ENCODE data around the gene SLC15A2.

SLC15A2 gene

DNA sequence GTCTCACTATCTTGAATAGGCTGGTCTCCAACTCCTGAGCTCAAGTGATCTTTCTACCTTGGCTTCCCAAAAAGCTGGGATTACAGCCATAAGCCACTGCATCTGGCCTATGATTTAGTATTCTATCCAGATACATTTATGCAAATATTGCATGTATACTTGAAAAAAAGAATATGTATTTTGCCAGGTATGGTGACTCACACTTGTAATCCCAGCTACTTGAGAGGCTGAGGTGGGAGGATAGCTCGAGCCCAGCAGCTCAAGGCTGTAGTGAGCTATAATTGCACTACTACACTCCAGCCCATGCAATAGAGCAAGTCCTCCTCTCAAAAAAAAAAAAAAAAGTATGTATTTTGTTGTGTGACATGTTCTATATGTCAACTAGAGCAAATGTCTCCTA, 54.4 kb downstream of the SLC15A2 start:
- Mint-ChIP-seq H3K4me1 (no peaks in the 10 kb centered on the region), H3K36me3 (peaks cover 21% of the 10 kb centered on the region), H3K4me3 (no peak overlapping the region), H3K27me3 (no peaks in the 10 kb centered on the region), H3K9me3 (peaks cover 8% of the 10 kb centered on the region), H3K27ac (no peak overlapping the region)
- DNase-seq (ENCODE audit: low spot score in 2 of 2) (no peak), ATAC-seq (ENCODE audit: low read depth) (no peak)

- H3K27me3 Mint-ChIP-seq: no peaks in the 10 kb centered on the region
- ATAC-seq (ENCODE audit: low read depth): no peak
- no peak overlapping the region for H3K27ac Mint-ChIP-seq
- peaks cover 32% of the 10 kb centered on the region for H3K36me3 Mint-ChIP-seq
- H3K9me3 Mint-ChIP-seq: peaks cover 8% of the 10 kb centered on the region
- no peak overlapping the region for H3K4me3 Mint-ChIP-seq
- no peaks in the 10 kb centered on the region for H3K4me1 Mint-ChIP-seq
- no peak for DNase-seq (ENCODE audit: low spot score in 2 of 2)
Observed at GRCh38 chr3:121951291-121951919, 57.2 kb downstream of the SLC15A2 start.

DNA sequence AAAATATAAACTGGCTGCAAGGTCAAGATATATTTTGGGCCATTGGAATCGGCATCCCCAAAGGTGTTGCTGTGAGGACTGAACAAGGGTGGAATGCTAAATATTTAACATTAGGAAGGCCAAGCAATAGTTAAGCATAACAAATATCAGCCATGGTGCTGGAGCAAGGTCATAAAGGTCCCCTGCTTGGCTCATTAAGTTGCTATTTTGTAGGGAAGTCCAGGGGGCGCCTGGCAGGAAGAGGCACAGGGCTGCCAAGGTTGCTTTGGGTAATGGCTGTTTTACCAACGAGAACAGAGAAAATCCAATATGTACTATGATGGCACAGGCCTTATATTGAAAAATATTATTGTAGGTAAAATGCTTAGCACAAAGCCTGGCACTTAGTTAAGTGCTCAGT, 62.2 kb downstream of the SLC15A2 start:
- peaks cover 41% of the 10 kb centered on the region for H3K36me3 Mint-ChIP-seq
- H3K27me3 Mint-ChIP-seq: no peaks in the 10 kb centered on the region
- no peak overlapping the region for H3K4me3 Mint-ChIP-seq
- no peak overlapping the region for H3K27ac Mint-ChIP-seq
- peaks cover 6% of the 10 kb centered on the region for H3K9me3 Mint-ChIP-seq
- ATAC-seq (ENCODE audit: low read depth) (no peak), DNase-seq (ENCODE audit: low spot score in 2 of 2) (no peak)
- peaks cover 9% of the 10 kb centered on the region for H3K4me1 Mint-ChIP-seq

- Mint-ChIP-seq H3K27ac (no peak overlapping the region), H3K27me3 (no peaks in the 10 kb centered on the region), H3K4me1 (peaks cover 9% of the 10 kb centered on the region), H3K4me3 (no peak overlapping the region), H3K9me3 (peaks cover 5% of the 10 kb centered on the region), H3K36me3 (peaks cover 37% of the 10 kb centered on the region)
- no peak for DNase-seq (ENCODE audit: low spot score in 2 of 2)
- ATAC-seq (ENCODE audit: low read depth): peak; percentile 58
Observed at GRCh38 chr3:121957674-121958415, 63.6 kb downstream of the SLC15A2 start.

GRCh38 chr3:121958801-121959200, 64.6 kb downstream of the SLC15A2 start:
- peaks cover 34% of the 10 kb centered on the region for H3K36me3 Mint-ChIP-seq
- no peak overlapping the region for H3K4me3 Mint-ChIP-seq
- H3K9me3 Mint-ChIP-seq: peaks cover 7% of the 10 kb centered on the region
- no peaks in the 10 kb centered on the region for H3K27me3 Mint-ChIP-seq
- H3K27ac Mint-ChIP-seq: no peak overlapping the region
- no peak for DNase-seq (ENCODE audit: low spot score in 2 of 2)
- no peak for ATAC-seq (ENCODE audit: low read depth)
- H3K4me1 Mint-ChIP-seq: peaks cover 9% of the 10 kb centered on the region

- ATAC-seq (ENCODE audit: low read depth): no peak
- Mint-ChIP-seq H3K4me3 (no peak overlapping the region), H3K27ac (no peak overlapping the region), H3K27me3 (no peaks in the 10 kb centered on the region), H3K36me3 (peaks cover 35% of the 10 kb centered on the region), H3K4me1 (peaks cover 9% of the 10 kb centered on the region), H3K9me3 (peaks cover 15% of the 10 kb centered on the region)
- DNase-seq (ENCODE audit: low spot score in 2 of 2): no peak
Observed at GRCh38 chr3:121961283-121961682, 67.1 kb downstream of the SLC15A2 start.

DNA sequence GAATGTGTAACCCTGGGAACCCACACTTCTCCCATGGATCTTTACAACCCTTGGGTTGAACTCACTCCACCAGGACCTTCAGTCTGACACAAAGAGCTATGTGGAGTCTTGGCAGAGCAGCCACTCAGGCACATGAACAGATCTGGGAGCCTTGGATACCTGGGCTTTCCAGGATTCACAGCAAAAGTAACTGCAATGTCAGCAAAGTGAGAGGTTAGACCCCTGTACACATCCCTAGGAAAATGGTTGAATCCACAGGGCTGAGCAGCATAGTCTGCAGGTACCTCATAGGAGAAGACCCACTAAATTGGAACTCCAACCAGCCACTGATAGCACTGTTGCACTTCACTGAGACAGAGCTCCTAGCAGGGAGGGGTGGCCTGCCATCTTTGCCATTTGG, 68.2 kb downstream of the SLC15A2 start:
- Mint-ChIP-seq H3K36me3 (peaks cover 30% of the 10 kb centered on the region), H3K4me3 (no peak overlapping the region), H3K27me3 (no peaks in the 10 kb centered on the region), H3K4me1 (peaks cover 3% of the 10 kb centered on the region), H3K27ac (no peak overlapping the region), H3K9me3 (peaks cover 14% of the 10 kb centered on the region)
- no peak for ATAC-seq (ENCODE audit: low read depth)
- DNase-seq (ENCODE audit: low spot score in 2 of 2): no peak

- Mint-ChIP-seq H3K9me3 (peaks cover 14% of the 10 kb centered on the region), H3K4me3 (no peak overlapping the region), H3K36me3 (peaks cover 21% of the 10 kb centered on the region), H3K27ac (no peak overlapping the region), H3K4me1 (no peaks in the 10 kb centered on the region), H3K27me3 (no peaks in the 10 kb centered on the region)
- ATAC-seq (ENCODE audit: low read depth) (no peak), DNase-seq (ENCODE audit: low spot score in 2 of 2) (no peak)
Observed at GRCh38 chr3:121963608-121964007, 69.4 kb downstream of the SLC15A2 start.

DNA sequence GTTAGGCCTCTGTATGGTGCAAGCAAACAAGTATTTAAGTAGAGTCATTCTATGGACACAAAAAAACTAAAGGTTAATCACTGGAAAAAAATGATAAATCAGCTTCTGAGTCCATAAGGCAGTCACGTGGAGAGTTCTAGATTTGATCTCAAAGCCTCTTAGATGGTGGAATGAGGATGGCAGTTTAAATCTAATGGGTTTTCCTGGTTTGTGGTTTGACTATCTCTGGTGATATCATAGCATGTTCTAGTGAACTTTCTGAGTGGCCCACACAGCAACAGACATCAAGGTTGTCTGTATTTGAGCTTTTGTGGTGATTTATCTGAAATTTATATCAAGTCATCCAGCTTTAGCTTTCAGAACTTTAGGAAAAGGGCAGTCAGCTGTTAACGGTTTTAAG, 75.4 kb downstream of the SLC15A2 start:
- no peak for DNase-seq (ENCODE audit: low spot score in 2 of 2)
- no peak overlapping the region for H3K4me3 Mint-ChIP-seq
- ATAC-seq (ENCODE audit: low read depth): no peak
- no peaks in the 10 kb centered on the region for H3K4me1 Mint-ChIP-seq
- H3K9me3 Mint-ChIP-seq: peaks cover 10% of the 10 kb centered on the region
- peak overlapping the region; percentile 46 for H3K27ac Mint-ChIP-seq
- H3K36me3 Mint-ChIP-seq: peaks cover 20% of the 10 kb centered on the region
- no peaks in the 10 kb centered on the region for H3K27me3 Mint-ChIP-seq

DNA sequence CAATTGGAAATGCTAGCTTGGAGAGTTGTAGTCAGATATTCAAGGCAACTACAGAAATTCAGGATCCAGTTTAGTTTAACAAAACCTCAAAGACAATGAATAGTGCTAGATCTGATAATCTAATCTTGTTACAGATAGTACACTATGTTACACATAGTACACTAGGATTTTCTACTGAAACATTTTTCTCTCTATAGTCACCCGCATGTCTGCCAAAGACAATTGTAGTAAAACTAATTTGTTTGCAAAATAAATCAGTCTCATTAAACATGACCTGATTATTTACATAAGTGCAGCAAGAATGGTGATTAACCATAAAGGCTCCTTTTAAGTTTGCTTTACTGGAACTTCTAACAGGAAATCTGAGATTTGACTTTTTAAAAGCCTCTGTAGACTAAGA, 75.8 kb downstream of the SLC15A2 start:
- Mint-ChIP-seq H3K9me3 (peaks cover 14% of the 10 kb centered on the region), H3K36me3 (peaks cover 22% of the 10 kb centered on the region), H3K27me3 (no peaks in the 10 kb centered on the region), H3K4me1 (no peaks in the 10 kb centered on the region), H3K27ac (peak overlapping the region; percentile 46), H3K4me3 (no peak overlapping the region)
- DNase-seq (ENCODE audit: low spot score in 2 of 2) (no peak), ATAC-seq (ENCODE audit: low read depth) (no peak)

GRCh38 chr3:121974601-121975111, 80.5 kb downstream of the SLC15A2 start:
- peaks cover 3% of the 10 kb centered on the region for H3K4me1 Mint-ChIP-seq
- H3K9me3 Mint-ChIP-seq: peaks cover 11% of the 10 kb centered on the region
- no peak overlapping the region for H3K4me3 Mint-ChIP-seq
- ATAC-seq (ENCODE audit: low read depth) (no peak), DNase-seq (ENCODE audit: low spot score in 2 of 2) (no peak)
- peaks cover 34% of the 10 kb centered on the region for H3K36me3 Mint-ChIP-seq
- H3K27me3 Mint-ChIP-seq: no peaks in the 10 kb centered on the region
- no peak overlapping the region for H3K27ac Mint-ChIP-seq

- H3K9me3 Mint-ChIP-seq: peaks cover 11% of the 10 kb centered on the region
- H3K36me3 Mint-ChIP-seq: peaks cover 29% of the 10 kb centered on the region
- H3K4me1 Mint-ChIP-seq: peaks cover 5% of the 10 kb centered on the region
- no peak overlapping the region for H3K27ac Mint-ChIP-seq
- DNase-seq (ENCODE audit: low spot score in 2 of 2) (no peak), ATAC-seq (ENCODE audit: low read depth) (no peak)
- H3K27me3 Mint-ChIP-seq: no peaks in the 10 kb centered on the region
- H3K4me3 Mint-ChIP-seq: no peak overlapping the region
Observed at GRCh38 chr3:121975702-121976302, 81.6 kb downstream of the SLC15A2 start.

DNA sequence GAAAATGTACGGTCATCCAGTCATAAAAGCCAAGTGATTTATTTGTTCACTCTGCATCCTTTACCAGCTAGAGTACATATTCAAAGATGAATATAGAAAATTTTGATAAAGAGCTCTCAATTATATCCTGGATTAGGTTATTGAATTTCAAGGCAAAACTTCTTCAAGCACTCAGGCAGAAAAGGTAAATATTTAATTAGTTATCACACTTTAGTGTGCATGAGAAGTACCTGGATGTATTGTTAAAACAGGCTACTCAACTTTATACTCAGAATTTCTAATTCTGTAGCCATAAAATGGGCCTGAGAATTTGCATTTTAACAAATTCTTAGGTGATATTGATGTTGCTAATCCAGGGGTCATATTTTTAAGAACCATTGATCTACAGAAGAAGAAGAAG, 82.5 kb downstream of the SLC15A2 start:
- no peak for ATAC-seq (ENCODE audit: low read depth)
- H3K9me3 Mint-ChIP-seq: peaks cover 11% of the 10 kb centered on the region
- H3K27ac Mint-ChIP-seq: no peak overlapping the region

GRCh38 chr3:121979246-121979645, 85.0 kb downstream of the SLC15A2 start:
- Mint-ChIP-seq H3K27ac (peak overlapping the region; percentile 39), H3K4me1 (peaks cover 10% of the 10 kb centered on the region), H3K36me3 (peaks cover 29% of the 10 kb centered on the region), H3K9me3 (peaks cover 14% of the 10 kb centered on the region), H3K4me3 (no peak overlapping the region), H3K27me3 (no peaks in the 10 kb centered on the region)
- ATAC-seq (ENCODE audit: low read depth) (no peak), DNase-seq (ENCODE audit: low spot score in 2 of 2) (no peak)

More for the DNA sequence above, 82.5 kb downstream of the SLC15A2 start:
- no peak for DNase-seq (ENCODE audit: low spot score in 2 of 2)
- H3K27me3 Mint-ChIP-seq: no peaks in the 10 kb centered on the region
- H3K36me3 Mint-ChIP-seq: peaks cover 29% of the 10 kb centered on the region
- H3K4me3 Mint-ChIP-seq: no peak overlapping the region
- peaks cover 10% of the 10 kb centered on the region for H3K4me1 Mint-ChIP-seq
